ENCODE results near the gene ABCB1.

DNA sequence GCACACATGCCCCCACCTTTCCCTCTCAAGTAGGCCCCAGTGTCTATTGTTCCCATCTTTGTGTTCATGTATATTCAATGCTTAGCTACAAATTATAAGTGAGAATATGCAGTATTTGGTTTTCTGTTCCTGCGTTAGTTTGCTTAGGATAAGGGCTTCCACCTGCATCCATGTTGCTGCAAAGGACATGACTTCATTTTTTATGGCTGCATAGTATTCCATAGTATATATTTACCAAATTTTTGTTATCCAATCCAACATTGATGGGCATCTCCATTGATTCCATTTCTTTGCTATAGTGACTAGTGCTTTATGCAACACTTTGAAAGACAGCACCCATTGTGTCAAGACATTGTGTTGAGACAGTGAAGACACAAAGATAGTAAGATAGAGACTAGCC, 106.2 kb downstream of the ABCB1 start:
- TF ChIP-seq POLR2A (IDR thresholded peaks at IDR 0.05; ENCODE audit: low read length) (no peak), GATA1 (IDR thresholded peaks at IDR 0.05; ENCODE audit: low read depth, low read length) (no peak)

All from erythroblast (primary cell).